Measurements from ENCODE around the gene PDLIM7. TPM values are rescaled to one million over a fixed set of nuclear protein-coding genes. Genes with fewer than 3 reads are reported as not detected.

Gene PDLIM7
- total and polyA plus RNA-seq, 2 of the 8 experiments (the other 6 are each of a cell fraction or from before 2014, with no cell fraction given), result 67.3 to 94.2 TPM

- Histone ChIP-seq H3K79me1 (ENCODE audit: low read depth, low read length) (peaks cover 7% of the 10 kb centered on the region; the same call in 1 of the 2 replicates), H4K5ac (ENCODE audit: insufficient read length, low read depth, low read length) (no peak overlapping the region), H3K23me2 (ENCODE audit: low read depth, low read length) (no peaks in the 10 kb centered on the region), H3K14ac (ENCODE audit: insufficient read length) (no peak overlapping the region), H3K27me3 (replicated peaks in 1 of 4; ENCODE audit: control insufficient read depth in 3 of 4, extremely low read depth in 1 of 4, insufficient read depth in 3 of 4, low read length in 3 of 4) (no peaks in the 10 kb centered on the region), H2BK5ac (ENCODE audit: low read depth, low read length) (no peak overlapping the region), H3K9ac (replicated peaks in 1 of 4; ENCODE audit: extremely low read depth in 1 of 4, low read depth in 3 of 4, low read length in 3 of 4) (no peak overlapping the region), H3K4me2 (ENCODE audit: insufficient read depth in 1 of 2, low read depth in 2 of 2, low read length in 2 of 2) (no peak overlapping the region), H3K23ac (ENCODE audit: insufficient read length) (no peak overlapping the region), H3K36me3 (ENCODE audit: control insufficient read depth in 2 of 4, insufficient read depth in 4 of 4, low read length in 3 of 4) (peaks cover 7 to 46% (median 29%) of the 10 kb centered on the region in 4 experiments; a peak in 6 of 8 replicates), H2AK5ac (ENCODE audit: low read depth, low read length) (no peak overlapping the region), H3K9me3 (ENCODE audit: insufficient read depth in 2 of 2, low read depth in 1 of 2, low read length in 1 of 2) (no peaks in the 10 kb centered on the region), H2BK120ac (replicated peaks; ENCODE audit: low read depth, low read length) (no peak overlapping the region), H3K79me2 (ENCODE audit: control insufficient read depth in 1 of 2, insufficient read depth in 2 of 2, low read length in 2 of 2) (peaks cover 0 to 8% of the 10 kb centered on the region in 2 experiments; a peak in 1 of 4 replicates), H3K56ac (replicated peaks; ENCODE audit: insufficient read length, low read depth, low read length) (no peak overlapping the region), H3K27ac (ENCODE audit: low read depth, low read length) (no peak overlapping the region), H2BK20ac (ENCODE audit: low read length) (no peak overlapping the region), H2AFZ (ENCODE audit: low read length) (no peak overlapping the region), H3K4me1 (replicated peaks in 1 of 4; ENCODE audit: control insufficient read depth in 3 of 4, insufficient read depth in 4 of 4, low read length in 3 of 4) (0 out of 7 replicates have a peak, but pooled peaks cover 0 to 4% (median 0%) of the 10 kb centered on the region in 4 experiments), H4K8ac (ENCODE audit: extremely low read depth, insufficient read depth, low read length) (peak overlapping the region; percentile 25; the same call in 1 of the 2 replicates), H3K4me3 (ENCODE audit: extremely low read depth in 1 of 4, insufficient read depth in 2 of 4, low read depth in 3 of 4, low read length in 4 of 4) (no peak overlapping the region), H3K4ac (replicated peaks; ENCODE audit: insufficient read length, low read depth, low read length) (no peak overlapping the region), H4K91ac (replicated peaks; ENCODE audit: insufficient read length, low read length) (no peak overlapping the region), H4K20me1 (replicated peaks in 1 of 2; ENCODE audit: control insufficient read depth in 1 of 2, insufficient read depth in 2 of 2, low read length in 2 of 2) (peaks cover 11 to 18% of the 10 kb centered on the region in 2 experiments), H2BK12ac (ENCODE audit: low read depth, low read length) (no peak overlapping the region), H3K18ac (ENCODE audit: extremely low read depth, low read length) (no peak overlapping the region), H2BK15ac (ENCODE audit: low read length) (no peak overlapping the region)
- DNase-seq (ENCODE audit: low read depth in 1 of 2, low spot score in 2 of 2) (no peak), FAIRE-seq (no peak)
- ChIA-PET POLR2A (ENCODE audit: partially characterized antibody) (interaction anchor here (0.6 to 24.2 kb wide), 5 partner anchors 10 to 61 kb away, joined by 3 to 460 read pairs (median 7); partner anchors contain the start of genes GRK6 and PRR7), CTCF (ENCODE audit: partially characterized antibody) (interaction anchor here (0.6 to 5.3 kb wide), 6 partner anchors 10 to 124 kb away, joined by 3 to 34 read pairs (median 4); no protein-coding TSS in a partner anchor)
- WGBS, 2 experiments (ENCODE audit: extremely low coverage in 1 of 2, insufficient coverage in 1 of 2, insufficient read length in 1 of 2, insufficient replicate concordance in 2 of 2, low coverage in 1 of 2, low lambda C conversion rate in 2 of 2, missing lambda C conversion rate in 1 of 2), result 94% methylated on average over 26 of the region's 29 CpGs; no CpG with 5 or more reads in 1 of the 2 experiments
- TF ChIP-seq TAF7 (optimal IDR thresholded peaks at IDR 0.05; ENCODE audit: borderline replicate concordance, low read depth, low read length) (no peak), FOSL1 (IDR thresholded peaks at IDR 0.05; ENCODE audit: insufficient read depth, low read depth, low read length) (no peak), RNF2 (IDR thresholded peaks at IDR 0.05; ENCODE audit: borderline replicate concordance, low read depth, low read length, missing control alignments, poor library complexity, severe bottlenecking) (no peak), SAP30 (IDR thresholded peaks at IDR 0.05; ENCODE audit: insufficient read depth, insufficient replicate concordance, low read length) (no peak), RFX5 (IDR thresholded peaks at IDR 0.05; ENCODE audit: borderline replicate concordance, low read depth, low read length) (no peak), USF2 (IDR thresholded peaks at IDR 0.05; ENCODE audit: low read length) (no peak), CBX5 (IDR thresholded peaks at IDR 0.05; ENCODE audit: low read depth, low read length) (no peak), MAFK (IDR thresholded peaks at IDR 0.05; ENCODE audit: low read depth, low read length) (no peak), EZH2 (IDR thresholded peaks at IDR 0.05; ENCODE audit: low read depth, low read length, severe bottlenecking) (no peak), MAX (IDR thresholded peaks at IDR 0.05) (no peak)
Measured at GRCh38 chr5:177433658-177434217, 63.7 kb downstream of the PDLIM7 start.

All from H1 (cell line).